Measurements from ENCODE around the gene ADCY6.

The ADCY6 gene

GRCh38 chr12:48783432-48783831 is 5.5 kb downstream of the ADCY6 start:
- DNase-seq (ENCODE audit: low spot score), result no peak

- no peak for DNase-seq (ENCODE audit: low spot score)
These were observed 6.2 kb downstream of the ADCY6 start for GRCh38 chr12:48782457-48783395.

- DNase-seq (ENCODE audit: low spot score), result no peak
These were observed 7.0 kb downstream of the ADCY6 start for GRCh38 chr12:48781750-48782456.

GRCh38 chr12:48780381-48781025 is 8.4 kb downstream of the ADCY6 start:
- DNase-seq (ENCODE audit: low spot score), result no peak

- DNase-seq (ENCODE audit: low spot score), result no peak
These were observed 9.0 kb downstream of the ADCY6 start for GRCh38 chr12:48779869-48780268.

- DNase-seq (ENCODE audit: low spot score), result no peak
These were observed 11.1 kb downstream of the ADCY6 start for GRCh38 chr12:48777501-48778400.

GRCh38 chr12:48776956-48777355 is 11.9 kb downstream of the ADCY6 start:
- no peak for DNase-seq (ENCODE audit: low spot score)

- no peak for DNase-seq (ENCODE audit: low spot score)
These were observed 12.8 kb downstream of the ADCY6 start for GRCh38 chr12:48775991-48776649.

GRCh38 chr12:48775299-48775698 is 13.6 kb downstream of the ADCY6 start:
- no peak for DNase-seq (ENCODE audit: low spot score)

- DNase-seq (ENCODE audit: low spot score), result no peak
These were observed 14.4 kb downstream of the ADCY6 start for GRCh38 chr12:48774516-48774915.

- no peak for DNase-seq (ENCODE audit: low spot score)
These were observed 15.2 kb downstream of the ADCY6 start for GRCh38 chr12:48773686-48774085.

GRCh38 chr12:48771588-48772112 is 17.2 kb downstream of the ADCY6 start:
- DNase-seq (ENCODE audit: low spot score), result no peak

- no peak for DNase-seq (ENCODE audit: low spot score)
These were observed 18.1 kb downstream of the ADCY6 start for GRCh38 chr12:48770756-48771155.

GRCh38 chr12:48768736-48769135 is 20.2 kb downstream of the ADCY6 start:
- DNase-seq (ENCODE audit: low spot score), result no peak

- DNase-seq (ENCODE audit: low spot score), result no peak
These were observed 20.7 kb downstream of the ADCY6 start for GRCh38 chr12:48768147-48768546.

- no peak for DNase-seq (ENCODE audit: low spot score)
These were observed 21.4 kb downstream of the ADCY6 start for GRCh38 chr12:48767521-48767920.

- no peak for DNase-seq (ENCODE audit: low spot score)
These were observed 21.8 kb downstream of the ADCY6 start for GRCh38 chr12:48767047-48767446.

GRCh38 chr12:48765753-48766162 is 23.1 kb downstream of the ADCY6 start:
- DNase-seq (ENCODE audit: low spot score), result no peak

- DNase-seq (ENCODE audit: low spot score), result no peak
These were observed 24.4 kb downstream of the ADCY6 start for GRCh38 chr12:48764521-48764920.

GRCh38 chr12:48758737-48759136 is 30.2 kb downstream of the ADCY6 start:
- no peak for DNase-seq (ENCODE audit: low spot score)

- no peak for DNase-seq (ENCODE audit: low spot score)
These were observed 30.7 kb downstream of the ADCY6 start for GRCh38 chr12:48758186-48758585.

Data from CD4-positive, alpha-beta T cell treated with Interleukin-2 at 100 ng/mL for 4 hours (primary cell).